ENCODE data around the gene HNRNPL.
"Not testable (repeated sequence)": the region's sequence is repeated elsewhere in the genome, so short reads cannot be mapped to it uniquely, and the experiment has no call there.

Gene HNRNPL

DNA sequence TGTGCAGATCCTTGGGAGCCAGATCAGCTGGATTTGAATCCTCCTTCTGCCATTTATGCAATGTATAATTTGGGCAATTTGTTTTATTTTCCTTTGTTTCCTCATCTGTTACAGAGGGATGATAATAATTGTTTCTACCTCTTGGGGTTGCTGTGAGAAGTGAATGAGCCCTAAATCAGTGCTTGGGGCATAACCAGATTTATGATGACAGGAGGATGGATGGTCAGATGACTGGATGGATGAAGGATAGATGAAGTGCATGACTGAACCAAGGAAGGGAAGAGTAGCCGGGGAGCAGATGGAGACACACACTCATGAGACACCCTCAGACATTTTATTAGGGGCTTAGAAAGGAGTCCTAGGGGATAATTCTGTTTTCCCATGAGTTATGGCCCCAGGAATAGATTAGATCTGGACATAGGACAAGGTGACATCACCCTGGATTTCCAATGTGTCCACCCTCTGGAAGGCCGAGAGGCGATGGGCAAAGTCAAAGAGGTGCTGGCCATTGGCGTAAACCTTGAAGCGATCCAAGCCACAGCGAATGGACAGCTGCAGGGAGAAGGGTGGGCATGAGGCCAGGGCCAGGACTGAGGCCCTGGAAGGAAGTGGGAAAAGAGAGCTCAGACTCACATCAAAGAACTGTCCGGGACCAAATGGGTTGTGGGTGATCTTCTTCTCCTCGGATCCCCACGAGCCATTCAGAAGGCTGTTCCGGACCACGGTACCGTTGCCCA is 48.3 kb downstream of the HNRNPL start:
- H3K36me3 ChIP-seq (ENCODE audit: control insufficient read depth, low read length) = no peaks in the 10 kb centered on the region
- no peak overlapping the region for H3K4me2 ChIP-seq (ENCODE audit: low read length)
- H3K4me1 ChIP-seq (ENCODE audit: control insufficient read depth, low read length) = peaks cover 7% of the 10 kb centered on the region
- TF ChIP-seq CTCF (IDR thresholded peaks at IDR 0.05; ENCODE audit: low read depth, low read length, poor library complexity, severe bottlenecking) (no peak), EZH2phosphoT487 (IDR thresholded peaks at IDR 0.05; ENCODE audit: borderline replicate concordance, low read length) (no peak)
- H3K79me2 ChIP-seq (ENCODE audit: control insufficient read depth, low read length) = no peaks in the 10 kb centered on the region
- H3F3A ChIP-seq (ENCODE audit: control insufficient read depth, insufficient read depth) = no peaks in the 10 kb centered on the region
- H3K9me2 ChIP-seq (replicated peaks; ENCODE audit: control insufficient read depth, low read length) = no peaks in the 10 kb centered on the region
- H3K4me3 ChIP-seq (ENCODE audit: low read length) = no peak overlapping the region
- no peaks in the 10 kb centered on the region for H3K9me3 ChIP-seq (ENCODE audit: control insufficient read depth, insufficient read depth, low read length)
- no peaks in the 10 kb centered on the region for H4K20me1 ChIP-seq (ENCODE audit: control insufficient read depth, insufficient read depth, low read depth, low read length)
- no peaks in the 10 kb centered on the region for H3K27me3 ChIP-seq (ENCODE audit: control insufficient read depth, low read length)
- H3K27ac ChIP-seq (ENCODE audit: low read depth, low read length) = no peak overlapping the region

- no peak overlapping the region for H3K27ac ChIP-seq (ENCODE audit: low read depth, low read length)
Observed at GRCh38 chr19:38800577-38801347, 49.0 kb downstream of the HNRNPL start.

DNA sequence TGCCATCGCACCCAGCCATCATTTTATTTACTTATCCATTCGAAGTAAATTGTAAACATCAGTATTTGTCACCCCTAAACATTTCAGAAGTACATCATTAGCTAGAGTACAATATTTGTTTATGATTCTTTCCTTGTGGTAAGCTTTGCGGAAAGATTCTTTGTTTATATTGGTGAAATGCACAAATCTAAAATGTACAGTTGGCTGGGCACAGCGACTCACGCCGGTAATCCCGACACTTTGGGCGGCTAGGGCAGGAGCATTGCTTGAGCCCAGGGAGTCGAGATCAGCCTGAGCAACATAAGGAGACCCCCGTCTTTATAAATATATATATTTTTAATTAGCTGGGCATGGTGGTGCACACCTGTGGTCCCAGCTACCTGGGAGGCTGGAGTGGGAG is 50.7 kb downstream of the HNRNPL start:
- H3K9me2 ChIP-seq (replicated peaks; ENCODE audit: control insufficient read depth, low read length) = no peaks in the 10 kb centered on the region
- peaks cover 9% of the 10 kb centered on the region for H3K4me1 ChIP-seq (ENCODE audit: control insufficient read depth, low read length)
- no peaks in the 10 kb centered on the region for H3K36me3 ChIP-seq (ENCODE audit: control insufficient read depth, low read length)
- H3K27me3 ChIP-seq (ENCODE audit: control insufficient read depth, low read length) = no peaks in the 10 kb centered on the region
- no peak overlapping the region for H3K4me2 ChIP-seq (ENCODE audit: low read length)
- H3K4me3 ChIP-seq (ENCODE audit: low read length) = no peak overlapping the region
- H3K9me3 ChIP-seq (ENCODE audit: control insufficient read depth, insufficient read depth, low read length) = no peaks in the 10 kb centered on the region
- no peaks in the 10 kb centered on the region for H3F3A ChIP-seq (ENCODE audit: control insufficient read depth, insufficient read depth)
- no peaks in the 10 kb centered on the region for H3K79me2 ChIP-seq (ENCODE audit: control insufficient read depth, low read length)
- H3K27ac ChIP-seq (ENCODE audit: low read depth, low read length) = no peak overlapping the region
- no peak for TF ChIP-seq EZH2phosphoT487 (IDR thresholded peaks at IDR 0.05; ENCODE audit: borderline replicate concordance, low read length)
- no peak for TF ChIP-seq CTCF (IDR thresholded peaks at IDR 0.05; ENCODE audit: low read depth, low read length, poor library complexity, severe bottlenecking)
- H4K20me1 ChIP-seq (ENCODE audit: control insufficient read depth, insufficient read depth, low read depth, low read length) = no peaks in the 10 kb centered on the region

More at GRCh38 chr19:38800577-38801347, 49.0 kb downstream of the HNRNPL start:
- Histone ChIP-seq H3K9me2 (replicated peaks; ENCODE audit: control insufficient read depth, low read length) (no peaks in the 10 kb centered on the region), H3K4me2 (ENCODE audit: low read length) (no peak overlapping the region), H3F3A (ENCODE audit: control insufficient read depth, insufficient read depth) (no peaks in the 10 kb centered on the region), H3K4me3 (ENCODE audit: low read length) (no peak overlapping the region), H3K27me3 (ENCODE audit: control insufficient read depth, low read length) (no peaks in the 10 kb centered on the region), H4K20me1 (ENCODE audit: control insufficient read depth, insufficient read depth, low read depth, low read length) (no peaks in the 10 kb centered on the region), H3K4me1 (ENCODE audit: control insufficient read depth, low read length) (peaks cover 9% of the 10 kb centered on the region), H3K79me2 (ENCODE audit: control insufficient read depth, low read length) (no peaks in the 10 kb centered on the region), H3K9me3 (ENCODE audit: control insufficient read depth, insufficient read depth, low read length) (no peaks in the 10 kb centered on the region), H3K36me3 (ENCODE audit: control insufficient read depth, low read length) (no peaks in the 10 kb centered on the region)
- TF ChIP-seq CTCF (IDR thresholded peaks at IDR 0.05; ENCODE audit: low read depth, low read length, poor library complexity, severe bottlenecking) = no peak
- no peak for TF ChIP-seq EZH2phosphoT487 (IDR thresholded peaks at IDR 0.05; ENCODE audit: borderline replicate concordance, low read length)

GRCh38 chr19:38797781-38798180 is 52.0 kb downstream of the HNRNPL start:
- H3K4me3 ChIP-seq (ENCODE audit: low read length); H3K27me3 ChIP-seq (ENCODE audit: control insufficient read depth, low read length); H3K36me3 ChIP-seq (ENCODE audit: control insufficient read depth, low read length); H3K27ac ChIP-seq (ENCODE audit: low read depth, low read length); H3F3A ChIP-seq (ENCODE audit: control insufficient read depth, insufficient read depth); H3K79me2 ChIP-seq (ENCODE audit: control insufficient read depth, low read length); H3K9me3 ChIP-seq (ENCODE audit: control insufficient read depth, insufficient read depth, low read length); H4K20me1 ChIP-seq (ENCODE audit: control insufficient read depth, insufficient read depth, low read depth, low read length); H3K4me2 ChIP-seq (ENCODE audit: low read length); H3K9me2 ChIP-seq (replicated peaks; ENCODE audit: control insufficient read depth, low read length): not testable (repeated sequence)
- peaks cover 12% of the 10 kb centered on the region for H3K4me1 ChIP-seq (ENCODE audit: control insufficient read depth, low read length)
